ENCODE data around the gene RAB30.
"Not testable (repeated sequence)": the region's sequence is repeated elsewhere in the genome, so short reads cannot be mapped to it uniquely, and the experiment has no call there.

RAB30 gene

DNA sequence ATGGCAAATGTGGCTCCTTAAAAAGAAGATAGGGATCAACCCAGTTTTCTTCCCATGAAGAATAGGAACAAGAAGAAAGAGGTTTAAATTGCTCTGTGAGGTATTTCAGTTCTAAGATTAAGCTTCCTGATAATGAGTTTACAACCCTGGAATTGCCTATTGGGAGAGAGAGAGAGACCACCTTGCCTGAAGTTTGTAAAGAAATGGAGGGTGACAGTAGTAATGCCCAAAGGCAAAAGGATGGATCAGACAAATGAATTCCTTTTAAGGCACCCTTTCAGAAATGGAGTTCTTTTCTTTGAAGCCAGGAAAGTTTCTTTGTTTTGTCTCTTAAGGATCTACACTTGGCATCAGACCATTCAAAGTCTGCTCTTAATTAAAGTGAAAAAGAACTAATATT is 95.8 kb downstream of the RAB30 start:
- H3K9me3 ChIP-seq (ENCODE audit: low read length), result no peaks in the 10 kb centered on the region
- H3K36me3 ChIP-seq (ENCODE audit: insufficient read depth, low read length), result no peaks in the 10 kb centered on the region
- no peaks in the 10 kb centered on the region for H3K27me3 ChIP-seq (ENCODE audit: insufficient read depth, low read length)
- no peak overlapping the region for H3K4me3 ChIP-seq (ENCODE audit: low read length)
- H2AFZ ChIP-seq (ENCODE audit: low read depth, low read length), result no peak overlapping the region
- no peaks in the 10 kb centered on the region for H3K4me1 ChIP-seq (ENCODE audit: insufficient read depth, low read length)

DNA sequence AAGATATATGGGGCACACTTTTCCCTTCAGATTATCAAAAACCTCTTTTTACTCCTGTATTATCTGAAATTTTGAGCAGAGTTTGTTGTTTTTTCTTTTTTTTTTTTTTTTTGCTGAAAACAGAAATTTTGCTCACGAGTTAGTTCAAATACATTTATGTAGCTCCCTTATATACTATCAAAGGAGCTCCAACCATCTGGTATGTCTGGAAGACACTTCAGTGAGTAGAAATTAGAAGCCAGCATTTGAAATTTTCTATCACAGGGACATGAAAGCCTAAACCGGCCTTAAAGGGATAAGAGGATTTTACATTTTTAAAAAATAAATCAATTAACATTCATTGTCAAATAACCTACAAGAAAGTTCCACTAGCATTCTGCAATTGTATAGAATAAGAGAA is 96.8 kb downstream of the RAB30 start:
- Histone ChIP-seq H3K9me3 (ENCODE audit: low read length) (no peaks in the 10 kb centered on the region), H2AFZ (ENCODE audit: low read depth, low read length) (no peak overlapping the region), H3K4me3 (ENCODE audit: low read length) (no peak overlapping the region), H3K4me1 (ENCODE audit: insufficient read depth, low read length) (no peaks in the 10 kb centered on the region), H3K27me3 (ENCODE audit: insufficient read depth, low read length) (no peaks in the 10 kb centered on the region), H3K36me3 (ENCODE audit: insufficient read depth, low read length) (no peaks in the 10 kb centered on the region)

- no peaks in the 10 kb centered on the region for H3K9me3 ChIP-seq (ENCODE audit: low read length)
- no peaks in the 10 kb centered on the region for H3K27me3 ChIP-seq (ENCODE audit: insufficient read depth, low read length)
- H3K36me3 ChIP-seq (ENCODE audit: insufficient read depth, low read length), result no peaks in the 10 kb centered on the region
- H2AFZ ChIP-seq (ENCODE audit: low read depth, low read length), result no peak overlapping the region
- no peak overlapping the region for H3K4me3 ChIP-seq (ENCODE audit: low read length)
- no peaks in the 10 kb centered on the region for H3K4me1 ChIP-seq (ENCODE audit: insufficient read depth, low read length)
Measured at GRCh38 chr11:82974135-82974534, 97.6 kb downstream of the RAB30 start.

- H3K4me3 ChIP-seq (ENCODE audit: low read length), result no peak overlapping the region
Measured at GRCh38 chr11:82972103-82972502, 99.6 kb downstream of the RAB30 start.

DNA sequence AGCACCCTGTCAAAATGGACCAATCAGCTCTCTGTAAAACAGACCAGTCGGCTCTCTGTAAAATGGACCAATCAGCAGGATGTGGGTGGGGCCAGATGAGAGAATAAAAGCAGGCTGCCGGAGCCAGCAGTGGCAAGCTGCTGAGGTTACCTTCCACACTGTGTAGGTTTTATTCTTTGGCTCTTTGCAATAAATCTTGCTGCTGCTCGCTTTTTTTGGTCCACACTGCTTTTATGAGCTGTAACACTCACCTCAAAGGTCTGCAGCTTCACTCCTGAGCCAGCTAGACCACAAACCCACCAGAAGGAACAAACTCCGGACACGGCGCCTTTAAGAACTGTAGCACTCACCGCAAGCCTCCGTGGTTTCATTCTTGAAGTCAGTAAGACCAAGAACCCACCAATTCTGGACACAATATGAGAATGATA is 100.2 kb downstream of the RAB30 start:
- H3K4me1 ChIP-seq (ENCODE audit: insufficient read depth, low read length); H3K27me3 ChIP-seq (ENCODE audit: insufficient read depth, low read length); H2AFZ ChIP-seq (ENCODE audit: low read depth, low read length); H3K4me3 ChIP-seq (ENCODE audit: low read length); H3K36me3 ChIP-seq (ENCODE audit: insufficient read depth, low read length); H3K9me3 ChIP-seq (ENCODE audit: low read length): not testable (repeated sequence)

More at GRCh38 chr11:82972103-82972502, 99.6 kb downstream of the RAB30 start:
- Histone ChIP-seq H3K27me3 (ENCODE audit: insufficient read depth, low read length) (no peaks in the 10 kb centered on the region), H2AFZ (ENCODE audit: low read depth, low read length) (no peak overlapping the region), H3K36me3 (ENCODE audit: insufficient read depth, low read length) (no peaks in the 10 kb centered on the region), H3K9me3 (ENCODE audit: low read length) (no peaks in the 10 kb centered on the region), H3K4me1 (ENCODE audit: insufficient read depth, low read length) (no peaks in the 10 kb centered on the region)

GRCh38 chr11:82970507-82971083 is 101.1 kb downstream of the RAB30 start:
- not testable (repeated sequence) for H2AFZ ChIP-seq (ENCODE audit: low read depth, low read length); H3K27me3 ChIP-seq (ENCODE audit: insufficient read depth, low read length); H3K36me3 ChIP-seq (ENCODE audit: insufficient read depth, low read length); H3K4me1 ChIP-seq (ENCODE audit: insufficient read depth, low read length); H3K4me3 ChIP-seq (ENCODE audit: low read length); H3K9me3 ChIP-seq (ENCODE audit: low read length)

DNA sequence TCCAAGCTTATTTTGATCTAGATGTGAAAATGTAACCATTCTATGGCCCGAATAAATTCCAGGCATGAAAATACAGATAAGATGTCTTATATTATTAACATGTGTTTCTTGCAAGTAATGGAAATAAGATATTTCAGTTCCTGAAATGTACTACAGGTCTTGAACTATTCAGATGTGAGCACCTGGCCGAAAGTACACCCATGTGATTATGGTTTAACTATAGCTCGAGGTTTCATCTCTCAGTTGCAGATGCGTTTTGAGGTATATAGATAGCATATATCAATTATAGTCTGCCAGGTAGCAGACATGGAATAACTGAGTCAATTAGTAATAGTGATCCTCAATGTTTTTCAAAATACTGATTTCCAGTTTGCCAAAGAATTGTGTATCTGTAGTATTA is 101.9 kb downstream of the RAB30 start:
- H3K4me3 ChIP-seq (ENCODE audit: low read length), result no peak overlapping the region

DNA sequence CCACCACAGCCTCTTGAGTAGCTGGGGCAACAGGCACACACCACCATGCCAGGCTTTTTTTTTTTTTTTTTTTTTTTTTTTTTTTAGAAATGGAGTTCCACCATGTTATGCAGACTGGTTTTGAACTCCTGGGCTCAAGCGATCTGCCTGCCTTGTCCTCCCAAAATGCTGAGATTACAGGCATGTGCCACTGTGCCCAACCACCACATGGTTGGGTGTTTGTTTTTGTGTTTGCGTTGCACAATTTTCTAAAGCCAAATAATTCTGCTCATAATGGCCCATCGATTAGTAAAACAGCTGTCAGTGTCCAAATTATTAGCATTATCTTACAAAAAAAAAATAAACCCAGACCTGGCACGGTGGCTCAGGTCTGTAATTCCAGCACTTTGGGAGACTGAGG is 104.3 kb downstream of the RAB30 start:
- no peaks in the 10 kb centered on the region for H3K27me3 ChIP-seq (ENCODE audit: insufficient read depth, low read length)
- H3K4me3 ChIP-seq (ENCODE audit: low read length), result no peak overlapping the region
- no peak overlapping the region for H2AFZ ChIP-seq (ENCODE audit: low read depth, low read length)
- H3K4me1 ChIP-seq (ENCODE audit: insufficient read depth, low read length), result no peaks in the 10 kb centered on the region
- no peaks in the 10 kb centered on the region for H3K36me3 ChIP-seq (ENCODE audit: insufficient read depth, low read length)
- no peaks in the 10 kb centered on the region for H3K9me3 ChIP-seq (ENCODE audit: low read length)

More for the DNA sequence above, 101.9 kb downstream of the RAB30 start:
- no peaks in the 10 kb centered on the region for H3K27me3 ChIP-seq (ENCODE audit: insufficient read depth, low read length)
- no peaks in the 10 kb centered on the region for H3K36me3 ChIP-seq (ENCODE audit: insufficient read depth, low read length)
- no peaks in the 10 kb centered on the region for H3K9me3 ChIP-seq (ENCODE audit: low read length)
- no peak overlapping the region for H2AFZ ChIP-seq (ENCODE audit: low read depth, low read length)
- H3K4me1 ChIP-seq (ENCODE audit: insufficient read depth, low read length), result no peaks in the 10 kb centered on the region

DNA sequence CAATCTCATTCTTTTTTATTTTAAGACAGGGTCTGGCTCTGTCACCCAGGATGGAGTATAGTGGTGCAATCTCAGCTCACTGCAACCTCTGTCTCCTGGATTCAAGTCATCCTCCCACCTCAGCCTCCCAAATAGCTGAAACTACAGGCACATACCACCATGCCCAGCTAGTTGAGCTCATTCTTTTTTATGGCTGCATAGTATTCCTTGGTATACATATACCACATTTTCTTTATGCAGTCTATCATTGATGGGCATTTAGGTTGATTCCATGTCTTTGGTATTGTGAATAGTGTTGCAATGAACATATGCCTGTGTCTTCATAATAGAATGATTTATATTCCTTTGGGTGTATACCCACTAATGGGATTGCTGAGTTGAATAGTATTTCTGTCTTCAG is 109.7 kb downstream of the RAB30 start:
- H3K4me1 ChIP-seq (ENCODE audit: insufficient read depth, low read length); H3K9me3 ChIP-seq (ENCODE audit: low read length); H3K27me3 ChIP-seq (ENCODE audit: insufficient read depth, low read length); H3K36me3 ChIP-seq (ENCODE audit: insufficient read depth, low read length); H2AFZ ChIP-seq (ENCODE audit: low read depth, low read length); H3K4me3 ChIP-seq (ENCODE audit: low read length): not testable (repeated sequence)

DNA sequence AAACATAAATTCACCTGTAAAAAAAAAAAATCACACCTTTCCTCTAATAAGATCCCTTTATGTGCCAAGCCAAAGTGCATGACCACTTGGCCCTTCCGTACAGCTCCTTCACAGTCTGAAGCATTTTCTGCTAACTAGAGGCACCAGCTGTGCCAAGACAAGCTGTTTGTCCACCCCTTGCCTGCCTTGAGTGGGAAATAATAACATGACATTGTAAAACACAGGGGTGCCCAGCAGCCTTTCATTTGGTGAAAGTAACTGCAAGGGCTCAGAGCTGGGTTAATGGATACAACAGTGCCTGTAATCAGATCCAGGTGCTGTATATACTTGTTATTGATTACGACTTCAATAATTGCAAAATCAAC is 110.9 kb downstream of the RAB30 start:
- Histone ChIP-seq H3K27me3 (ENCODE audit: insufficient read depth, low read length) (no peaks in the 10 kb centered on the region), H3K4me1 (ENCODE audit: insufficient read depth, low read length) (no peaks in the 10 kb centered on the region), H3K36me3 (ENCODE audit: insufficient read depth, low read length) (no peaks in the 10 kb centered on the region), H2AFZ (ENCODE audit: low read depth, low read length) (no peak overlapping the region), H3K9me3 (ENCODE audit: low read length) (no peaks in the 10 kb centered on the region), H3K4me3 (ENCODE audit: low read length) (no peak overlapping the region)

DNA sequence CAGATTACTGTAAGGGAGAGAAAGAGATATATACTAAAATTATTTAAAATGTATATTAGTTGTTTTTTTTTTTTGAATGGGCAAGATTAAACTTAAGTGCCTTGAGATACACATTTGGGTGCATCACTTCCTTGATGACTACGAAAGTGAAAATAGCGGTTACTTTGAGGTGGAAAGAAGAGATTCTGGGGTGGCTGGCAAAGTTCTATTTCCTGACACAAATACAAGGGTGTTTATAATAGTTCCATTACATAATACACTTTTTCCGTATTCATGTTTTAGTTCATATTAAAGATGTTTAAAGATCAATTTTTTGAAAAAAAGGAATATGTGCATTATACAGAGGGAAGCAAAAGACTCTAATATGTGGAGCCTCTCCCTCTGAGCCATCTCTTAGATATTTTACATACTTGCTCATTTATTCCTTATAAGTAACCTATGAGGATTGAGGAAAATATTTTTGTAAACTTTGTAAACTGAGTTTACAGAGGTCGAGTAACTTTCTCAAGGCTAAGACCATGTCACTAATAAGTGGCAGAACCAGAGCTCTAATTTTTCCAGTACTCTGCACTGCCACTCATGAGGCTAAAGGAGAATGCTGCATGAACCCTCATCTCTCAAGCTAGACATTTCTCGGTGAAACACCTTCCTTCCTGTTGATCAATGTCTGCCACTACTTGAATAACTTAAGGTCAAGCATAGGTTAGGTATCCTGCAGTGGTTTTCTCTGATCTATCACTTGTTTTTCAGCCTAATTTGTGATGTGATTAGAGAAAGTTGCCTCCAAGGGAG is 111.5 kb downstream of the RAB30 start:
- Histone ChIP-seq H3K9me3 (ENCODE audit: low read length) (no peaks in the 10 kb centered on the region), H2AFZ (ENCODE audit: low read depth, low read length) (no peak overlapping the region), H3K27me3 (ENCODE audit: insufficient read depth, low read length) (no peaks in the 10 kb centered on the region), H3K4me3 (ENCODE audit: low read length) (no peak overlapping the region), H3K36me3 (ENCODE audit: insufficient read depth, low read length) (no peaks in the 10 kb centered on the region), H3K4me1 (ENCODE audit: insufficient read depth, low read length) (no peaks in the 10 kb centered on the region)

DNA sequence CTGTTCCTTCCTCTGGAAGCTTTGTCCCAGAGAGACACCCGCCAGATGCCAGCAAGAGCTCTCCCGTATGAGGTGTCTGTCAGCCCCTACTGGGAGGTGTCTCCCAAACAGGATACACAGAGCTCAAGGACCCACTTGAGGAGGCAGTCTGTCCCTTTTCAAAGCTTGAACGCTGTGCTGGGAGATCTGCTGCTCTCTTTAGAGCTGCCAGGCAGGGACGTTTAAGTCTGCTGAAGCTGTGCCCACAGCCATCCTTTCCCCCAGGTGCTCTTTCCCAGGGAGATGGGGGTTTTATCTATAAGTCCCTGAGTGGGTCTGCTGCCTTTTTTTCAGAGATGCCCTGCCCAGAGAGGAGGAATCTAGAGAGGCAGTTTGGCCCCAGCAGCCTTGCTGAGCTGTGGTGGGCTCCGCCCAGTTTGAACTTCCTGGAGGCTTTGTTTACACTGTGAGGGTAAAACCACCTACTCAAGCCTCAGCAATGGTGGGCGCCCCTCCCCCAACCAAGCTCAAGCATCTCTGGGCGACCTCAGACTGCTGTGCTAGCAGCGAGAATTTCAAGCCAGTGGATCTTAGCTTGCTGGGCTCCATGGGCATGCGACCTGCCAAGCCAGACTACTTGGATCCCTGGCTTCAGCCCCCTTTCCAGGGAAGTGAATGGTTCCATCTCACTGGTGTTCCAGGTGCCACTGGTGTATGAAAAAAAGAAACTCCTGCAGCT is 115.8 kb downstream of the RAB30 start:
- H3K27me3 ChIP-seq (ENCODE audit: insufficient read depth, low read length); H3K4me1 ChIP-seq (ENCODE audit: insufficient read depth, low read length); H2AFZ ChIP-seq (ENCODE audit: low read depth, low read length); H3K9me3 ChIP-seq (ENCODE audit: low read length); H3K36me3 ChIP-seq (ENCODE audit: insufficient read depth, low read length); H3K4me3 ChIP-seq (ENCODE audit: low read length): not testable (repeated sequence)

- H3K4me3 ChIP-seq (ENCODE audit: low read length); H3K4me1 ChIP-seq (ENCODE audit: insufficient read depth, low read length); H3K9me3 ChIP-seq (ENCODE audit: low read length); H3K36me3 ChIP-seq (ENCODE audit: insufficient read depth, low read length); H3K27me3 ChIP-seq (ENCODE audit: insufficient read depth, low read length); H2AFZ ChIP-seq (ENCODE audit: low read depth, low read length): not testable (repeated sequence)
Measured at GRCh38 chr11:82950502-82950901, 121.2 kb downstream of the RAB30 start.
